Endodermal cell (in vitro differentiated cells): ENCODE results near the gene GEN1. TPM values are rescaled to one million over a fixed set of nuclear protein-coding genes. Genes with fewer than 3 reads are reported as not detected.
A peak's percentile ranks its signal among the peaks of the same experiment; 100 is the strongest.

ENCODE experiments used
- DNase-seq: peaks from one replicate; pipeline ENCODE4 v3.0.0-alpha.2; 2017
- H3K27ac ChIP-seq: 2 replicates; pipeline ENCODE4 v1.5.1; 2013; ENCODE audit warnings: mild to moderate bottlenecking, low read depth, low read length, moderate library complexity
- H3K27me3 ChIP-seq: 2 replicates; pipeline ENCODE4 v1.6.1; 2013; ENCODE audit warnings: mild to moderate bottlenecking, low read length, moderate library complexity; ENCODE audit not compliant: insufficient read depth, control insufficient read depth, poor library complexity, severe bottlenecking
- H3K36me3 ChIP-seq: 2 replicates; pipeline ENCODE4 v1.7.0; 2013; ENCODE audit warnings: mild to moderate bottlenecking, low read length, moderate library complexity; ENCODE audit not compliant: control insufficient read depth, insufficient read depth
- H3K4me1 ChIP-seq: one replicate; pipeline ENCODE4 v1.7.0; 2013; ENCODE audit warnings: low read length; ENCODE audit not compliant: control insufficient read depth, insufficient read depth
- H3K4me3 ChIP-seq: 2 replicates; pipeline ENCODE4 v1.5.1; 2013; ENCODE audit warnings: mild to moderate bottlenecking, low read length, moderate library complexity
- H3K9ac ChIP-seq: 2 replicates; pipeline ENCODE4 v1.6.1; 2013; ENCODE audit warnings: mild to moderate bottlenecking, low read length, moderate library complexity; ENCODE audit not compliant: poor library complexity, severe bottlenecking; ENCODE audit errors: extremely low read depth
- H3K9me3 ChIP-seq: 2 replicates; pipeline ENCODE4 v1.6.1; 2013; ENCODE audit warnings: mild to moderate bottlenecking, low read length, moderate library complexity; ENCODE audit not compliant: control insufficient read depth
- H3K27ac Mint-ChIP-seq: 2 replicates; pipeline ENCODE4 v1.8.0; 2020; ENCODE audit warnings: mixed read lengths
- H3K27me3 Mint-ChIP-seq: 2 replicates; pipeline ENCODE4 v1.8.0; 2021; ENCODE audit warnings: mild to moderate bottlenecking, mixed read lengths; ENCODE audit not compliant: insufficient read depth
- H3K36me3 Mint-ChIP-seq: 2 replicates; pipeline ENCODE4 v1.8.0; 2020; ENCODE audit warnings: low read depth, mixed read lengths
- H3K4me1 Mint-ChIP-seq: 2 replicates; pipeline ENCODE4 v1.8.0; 2020; ENCODE audit warnings: mixed read lengths
- H3K4me3 Mint-ChIP-seq: 2 replicates; pipeline ENCODE4 v1.8.0; 2020; ENCODE audit warnings: mild to moderate bottlenecking, moderate library complexity, mixed read lengths
- H3K9me3 Mint-ChIP-seq: 2 replicates; pipeline ENCODE4 v1.8.0; 2020; ENCODE audit warnings: mild to moderate bottlenecking, mixed read lengths
- CTCF ChIP-seq: fragments of 200-600 bp; sonication (generic); conservative IDR thresholded peaks from 2 replicates; pipeline ENCODE4 v1.5.0; 2021; ENCODE audit warnings: antibody characterized with exemption, mild to moderate bottlenecking
- WGBS, 2 experiments: methylation state at CpG; one replicate each; pipeline versions ENCODE4 v1.1.5 to v1.1.7; 2013; ENCODE audit warnings: missing lambda C conversion rate in 2 of 2, mixed read lengths in 1 of 2; ENCODE audit not compliant: insufficient coverage in 1 of 2, insufficient read length in 1 of 2; 5-methylcytosine and 5-hydroxymethylcytosine counted together
- total RNA-seq, 2 donors: library from RNA; stranded (reverse); fragmentation: NEBNext Ultra II Directional in 1 of 2; extraction: Animal tissue kit (Norgen Biotek cat#: 25700) in 1 of 2; gene quantifications; 2 replicates in 1 of 2; 3 replicates in 1 of 2; pipeline ENCODE4 v1.2.1, GENCODE V29; 2021

GEN1 gene
- total RNA-seq, 2 donors from 2014 or later = 24.5 to 34.5 TPM

- H3K9ac ChIP-seq = no peak overlapping the region
Observed at GRCh38 chr2:17749753-17750438, 4.0 kb upstream of the GEN1 start.

GRCh38 chr2:17752246-17752645, 1.7 kb upstream of the GEN1 start:
- Histone ChIP-seq H3K4me1 (peaks cover 3% of the 10 kb centered on the region), H3K9ac (no peak overlapping the region), H3K36me3 (no peaks in the 10 kb centered on the region), H3K9me3 (no peaks in the 10 kb centered on the region), H3K27me3 (no peaks in the 10 kb centered on the region), H3K27ac (no peak overlapping the region), H3K4me3 (peak overlapping the region; percentile 87)
- Mint-ChIP-seq H3K27me3 (no peaks in the 10 kb centered on the region), H3K4me1 (peaks cover 27% of the 10 kb centered on the region), H3K4me3 (peak overlapping the region; percentile 93), H3K36me3 (no peaks in the 10 kb centered on the region), H3K27ac (no peak overlapping the region), H3K9me3 (no peaks in the 10 kb centered on the region)
- no peak for DNase-seq
- TF ChIP-seq CTCF = no peak
- 56 to 74% methylated on average over 2 to 3 of the region's 3 CpGs for WGBS, 2 experiments

More at GRCh38 chr2:17749753-17750438, 4.0 kb upstream of the GEN1 start:
- Mint-ChIP-seq H3K4me1 (peaks cover 22% of the 10 kb centered on the region), H3K36me3 (peaks cover 6% of the 10 kb centered on the region), H3K27me3 (no peaks in the 10 kb centered on the region), H3K27ac (no peak overlapping the region), H3K9me3 (no peaks in the 10 kb centered on the region), H3K4me3 (no peak overlapping the region)
- no peaks in the 10 kb centered on the region for H3K27me3 ChIP-seq
- TF ChIP-seq CTCF = no peak
- WGBS, 2 experiments = 96% methylated on average over 2 of the region's 2 CpGs; no CpG with 5 or more reads in 1 of the 2 experiments
- no peak for DNase-seq
- H3K4me1 ChIP-seq = peaks cover 3% of the 10 kb centered on the region
- H3K9me3 ChIP-seq = no peaks in the 10 kb centered on the region
- H3K4me3 ChIP-seq = no peak overlapping the region
- H3K27ac ChIP-seq = no peak overlapping the region
- H3K36me3 ChIP-seq = peaks cover 5% of the 10 kb centered on the region

GRCh38 chr2:17752892-17753802, 791 bp upstream of the GEN1 start:
- Histone ChIP-seq H3K9me3 (no peaks in the 10 kb centered on the region), H3K27me3 (no peaks in the 10 kb centered on the region), H3K36me3 (no peaks in the 10 kb centered on the region), H3K9ac (peak overlapping the region; percentile 55), H3K4me3 (peak overlapping the region; percentile 87), H3K4me1 (peaks cover 3% of the 10 kb centered on the region), H3K27ac (peak overlapping the region; percentile 97)
- Mint-ChIP-seq H3K27ac (peak overlapping the region; percentile 28), H3K36me3 (no peaks in the 10 kb centered on the region), H3K4me3 (peak overlapping the region; percentile 93), H3K9me3 (no peaks in the 10 kb centered on the region), H3K27me3 (no peaks in the 10 kb centered on the region), H3K4me1 (peaks cover 27% of the 10 kb centered on the region)
- DNase-seq = peak; percentile 82
- 0 to 1% methylated on average over 29 to 70 of the region's 70 CpGs for WGBS, 2 experiments
- no peak for TF ChIP-seq CTCF
